ENCODE results near the gene CENPV. TPM values are rescaled to one million over a fixed set of nuclear protein-coding genes. Genes with fewer than 3 reads are reported as not detected.

Gene CENPV
- polyA plus RNA-seq, 12 donors: 27.4 to 45.2 (median 38.9) TPM; not detected in 1

- no peak for DNase-seq
Observed at GRCh38 chr17:16371742-16372141, 18.5 kb upstream of the CENPV start.

GRCh38 chr17:16364625-16365024, 11.4 kb upstream of the CENPV start:
- DNase-seq: no peak

GRCh38 chr17:16363749-16364536, 10.7 kb upstream of the CENPV start:
- peak; percentile 59 for DNase-seq

- DNase-seq: no peak
Observed at GRCh38 chr17:16361874-16362273, 8.6 kb upstream of the CENPV start.

- no peak for DNase-seq
Observed at GRCh38 chr17:16358394-16358793, 5.1 kb upstream of the CENPV start.

GRCh38 chr17:16354585-16354984, 1.3 kb upstream of the CENPV start:
- DNase-seq: no peak

GRCh38 chr17:16352667-16353316, 477 bp downstream of the CENPV start:
- peak; percentile 28 for DNase-seq

GRCh38 chr17:16352303-16352666, 984 bp downstream of the CENPV start:
- DNase-seq: no peak

GRCh38 chr17:16351831-16352230, 1.4 kb downstream of the CENPV start:
- no peak for DNase-seq

- DNase-seq: no peak
Observed at GRCh38 chr17:16349431-16349830, 3.8 kb downstream of the CENPV start.

- no peak for DNase-seq
Observed at GRCh38 chr17:16348586-16348985, 4.7 kb downstream of the CENPV start.

- DNase-seq: no peak
Observed at GRCh38 chr17:16346721-16347271, 6.5 kb downstream of the CENPV start.

- DNase-seq: no peak
Observed at GRCh38 chr17:16345565-16345964, 7.7 kb downstream of the CENPV start.

GRCh38 chr17:16343569-16343968, 9.7 kb downstream of the CENPV start:
- no peak for DNase-seq

- DNase-seq: no peak
Observed at GRCh38 chr17:16342979-16343378, 10.3 kb downstream of the CENPV start.

- DNase-seq: no peak
Observed at GRCh38 chr17:16339959-16340358, 13.3 kb downstream of the CENPV start.

- DNase-seq: no peak
Observed at GRCh38 chr17:16339402-16339801, 13.9 kb downstream of the CENPV start.

GRCh38 chr17:16338391-16338790, 14.9 kb downstream of the CENPV start:
- DNase-seq: no peak

- peak; percentile 36 for DNase-seq
Observed at GRCh38 chr17:16329519-16330271, 23.6 kb downstream of the CENPV start.

GRCh38 chr17:16328997-16329396, 24.3 kb downstream of the CENPV start:
- DNase-seq: no peak

- no peak for DNase-seq
Observed at GRCh38 chr17:16327018-16327417, 26.3 kb downstream of the CENPV start.

- DNase-seq: no peak
Observed at GRCh38 chr17:16325964-16326363, 27.3 kb downstream of the CENPV start.

GRCh38 chr17:16322636-16323035, 30.6 kb downstream of the CENPV start:
- DNase-seq: no peak

Measured in muscle of arm (tissue), 12 donors.